Fibroblast of skin of left quadriceps (primary cell): ENCODE measurements around the gene MEF2B.

Experiments
- DNase-seq, 2 experiments: peaks; one replicate each; pipeline ENCODE4 v3.0.0-alpha.2; 2013; ENCODE audit warnings: low read depth in 2 of 2

MEF2B gene

GRCh38 chr19:19170053-19170872 is at the start of gene MEF2B:
MEF2B (minus strand) TSS chr19:19170263; CDS start chr19:19150735, 19,528 bp downstream.
- DNase-seq = peak in 1 of 2 experiments; percentile 17

- no peak for DNase-seq
Measured at GRCh38 chr19:19218911-19219310, 48.8 kb upstream of the MEF2B start.

DNA sequence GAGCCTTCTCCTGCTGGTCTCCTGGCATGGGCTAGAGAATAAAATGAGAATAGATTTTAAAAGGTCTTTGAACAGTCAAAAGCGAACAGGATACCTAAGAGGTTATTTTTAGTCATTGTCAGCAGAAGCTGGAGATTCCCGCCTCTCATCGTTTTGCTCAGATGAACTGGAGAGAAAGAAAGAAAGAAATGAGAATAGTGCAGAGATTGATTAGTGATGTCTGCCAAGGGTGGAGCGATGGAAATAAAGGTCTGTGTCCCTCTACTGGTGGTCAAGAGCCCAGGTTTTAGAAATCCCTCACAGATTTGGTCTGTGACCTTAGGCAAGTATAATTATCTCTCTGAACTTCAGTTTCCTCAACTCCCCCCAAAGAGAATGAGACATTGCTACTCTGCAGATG is 47.0 kb upstream of the MEF2B start:
- DNase-seq = no peak

GRCh38 chr19:19215792-19216191 is 45.7 kb upstream of the MEF2B start:
- no peak for DNase-seq

DNA sequence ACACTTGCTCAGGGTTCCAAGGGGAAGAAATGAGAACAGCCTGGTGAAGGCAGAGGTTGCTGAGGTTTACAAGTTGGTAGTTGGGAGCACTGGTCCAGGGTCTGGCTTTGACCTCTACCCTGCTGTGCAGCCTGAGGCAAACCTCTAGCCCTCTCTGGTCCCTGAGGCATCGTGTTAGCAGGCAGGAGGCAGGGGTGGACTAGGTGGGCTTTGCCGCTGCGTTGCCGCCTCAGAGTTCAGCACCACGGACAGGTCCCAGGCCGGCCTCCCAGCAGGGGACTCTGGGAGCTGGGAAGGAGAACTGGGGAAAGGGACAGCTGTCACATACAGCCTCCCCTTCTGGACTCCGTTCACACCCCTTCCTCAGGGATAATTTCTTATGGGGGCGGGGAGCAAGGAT is 44.8 kb upstream of the MEF2B start:
- no peak for DNase-seq

DNA sequence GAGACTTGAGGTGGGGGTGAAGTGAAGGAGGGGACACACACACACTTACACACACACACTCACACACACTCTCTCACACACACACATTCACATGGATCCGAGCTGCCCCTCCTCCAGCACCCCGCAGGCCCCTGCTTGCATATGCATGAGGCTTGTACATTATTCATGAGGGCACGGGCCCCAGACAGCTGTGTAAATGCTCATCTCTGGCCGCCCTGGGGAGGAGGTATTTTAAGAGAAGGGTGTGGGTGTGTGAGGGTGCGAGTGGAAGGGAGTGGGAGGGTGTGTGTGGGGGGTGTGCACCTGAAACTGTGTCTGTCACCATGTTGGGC is 44.1 kb upstream of the MEF2B start:
- no peak for DNase-seq

GRCh38 chr19:19213426-19214158 is 43.5 kb upstream of the MEF2B start:
- DNase-seq = no peak

- DNase-seq = no peak
Measured at GRCh38 chr19:19212916-19213315, 42.9 kb upstream of the MEF2B start.

GRCh38 chr19:19211499-19212420 is 41.7 kb upstream of the MEF2B start, which contains the start of gene NCAN:
NCAN (plus strand) TSS chr19:19211958; CDS start chr19:19216954, 4,996 bp downstream.
- no peak for DNase-seq

- DNase-seq = no peak
Measured at GRCh38 chr19:19209372-19209771, 39.3 kb upstream of the MEF2B start.

DNA sequence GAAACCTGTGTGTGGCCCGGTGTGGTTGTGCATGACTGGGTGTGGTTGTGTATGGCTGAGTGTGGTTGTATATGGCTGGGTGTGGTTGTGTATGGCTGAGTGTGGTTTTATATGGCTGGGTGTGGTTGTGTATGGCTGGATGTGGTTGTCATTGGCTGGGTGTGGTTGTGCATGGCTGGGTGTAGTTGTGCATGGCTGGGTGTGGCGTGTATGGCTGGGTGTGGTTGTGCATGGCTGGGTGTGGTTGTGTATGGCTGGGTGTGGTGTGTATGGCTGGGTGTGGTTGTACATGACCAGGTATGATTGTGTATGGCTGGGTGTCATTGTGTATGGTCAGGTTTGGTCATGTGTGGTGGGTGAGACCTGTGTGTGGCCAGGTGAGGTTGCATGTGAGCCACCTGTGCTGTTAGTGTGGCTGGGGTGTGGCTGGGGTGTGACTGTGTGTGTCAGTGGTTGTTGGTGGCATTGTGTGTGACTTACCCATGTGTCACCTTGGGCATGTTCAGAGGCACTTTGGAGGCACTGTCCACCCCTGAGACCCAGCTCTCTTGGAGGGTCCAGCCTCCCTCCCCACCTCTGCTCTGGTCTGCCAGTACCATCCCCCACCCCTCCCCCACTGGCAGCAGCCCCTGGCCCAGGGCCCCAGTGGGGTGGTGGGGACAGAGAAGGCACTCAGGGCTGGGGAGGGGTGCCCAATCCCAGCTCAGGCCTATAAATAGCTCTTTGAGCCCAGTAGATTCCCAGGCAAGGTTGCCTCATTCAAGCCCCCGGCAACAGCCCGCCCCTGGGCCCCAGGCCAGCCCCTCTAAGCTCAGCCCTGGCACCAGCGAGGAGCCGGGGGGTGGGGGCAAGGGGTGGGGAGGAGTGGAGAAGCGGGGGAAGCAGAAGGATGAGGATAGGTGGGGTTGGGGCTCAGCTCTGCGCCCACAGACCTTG is 37.8 kb upstream of the MEF2B start:
- DNase-seq = no peak

DNA sequence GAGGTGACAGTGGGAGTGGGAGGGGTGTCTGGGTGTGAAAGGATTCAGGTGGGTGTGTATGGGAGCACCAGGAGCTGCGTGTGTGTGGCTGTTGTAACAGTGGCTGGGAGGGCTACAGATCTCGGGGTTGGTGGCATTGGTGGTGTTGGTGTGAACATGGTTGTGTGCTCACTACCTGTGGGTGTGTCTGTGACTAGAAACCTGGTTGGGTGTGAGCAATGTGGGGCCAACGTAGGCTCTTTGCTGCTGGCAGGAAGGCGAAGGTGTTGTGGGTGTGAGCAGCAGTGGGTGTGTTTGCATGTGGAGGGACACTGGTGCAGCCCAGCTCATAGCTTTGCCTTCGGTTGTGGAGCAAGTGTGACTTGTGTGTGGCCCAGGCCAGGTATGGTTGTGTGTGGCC is 36.9 kb upstream of the MEF2B start:
- DNase-seq = no peak

GRCh38 chr19:19205416-19206410 is 35.6 kb upstream of the MEF2B start:
- no peak for DNase-seq

DNA sequence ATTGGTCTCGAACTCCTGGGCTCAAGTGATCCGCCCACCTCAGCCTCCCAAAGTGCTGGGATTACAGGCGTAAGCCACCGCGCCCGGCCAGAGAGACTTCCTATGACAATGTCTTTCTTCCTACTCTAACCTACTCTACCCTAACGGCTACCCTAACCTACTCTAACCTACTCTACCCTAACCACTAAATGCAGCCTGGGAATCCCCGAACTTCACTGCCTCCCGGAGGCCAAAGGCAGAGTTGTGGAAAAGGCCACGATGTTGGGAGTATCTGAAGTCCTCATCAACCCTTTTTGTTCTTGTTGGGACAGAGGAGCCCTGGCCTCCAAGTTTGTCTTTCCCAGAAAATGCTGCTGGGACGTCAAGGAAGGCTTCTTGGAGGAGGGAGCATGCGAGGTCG is 34.1 kb upstream of the MEF2B start:
- no peak for DNase-seq

DNA sequence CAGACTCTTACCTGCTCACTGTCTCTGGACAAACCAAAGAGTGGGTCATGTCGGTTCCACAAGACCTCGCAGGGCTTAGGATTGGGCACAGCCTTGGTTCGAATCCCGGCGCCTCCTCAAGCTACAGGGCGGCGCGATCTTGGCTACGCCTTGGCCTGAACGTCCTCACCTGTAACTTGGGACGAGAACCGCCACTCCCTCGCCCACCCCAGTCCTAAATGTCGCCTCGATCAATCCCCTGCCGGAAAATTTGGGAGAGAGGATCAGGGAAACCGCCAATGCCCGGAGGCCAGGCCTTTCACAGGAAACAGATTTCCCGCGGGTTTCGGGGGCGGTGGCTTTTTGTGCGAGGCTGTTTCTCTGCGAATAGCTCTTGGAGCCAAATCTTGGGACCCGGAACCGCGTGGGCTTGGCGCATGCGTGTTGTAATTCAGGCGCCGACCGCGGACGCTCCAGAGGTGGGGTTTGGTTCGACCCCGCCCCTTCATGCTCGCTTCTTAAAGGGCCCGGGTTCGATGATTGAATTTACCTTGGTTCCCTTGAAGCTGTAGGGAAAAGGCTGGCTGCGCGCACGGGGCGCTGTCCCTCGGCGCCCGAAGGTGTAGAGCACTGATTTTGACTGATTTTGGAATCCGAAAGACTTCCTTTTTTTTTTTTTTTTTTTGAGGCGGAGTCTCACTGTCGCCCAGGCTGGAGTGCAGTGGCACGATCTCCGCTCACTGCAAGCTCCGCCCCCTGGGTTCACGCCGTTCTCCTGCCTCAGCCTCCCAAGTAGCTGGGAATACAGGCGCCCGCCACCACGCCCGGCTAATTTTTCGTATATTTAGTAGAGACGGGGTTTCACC is 33.2 kb upstream of the MEF2B start, which contains the start of gene NR2C2AP:
NR2C2AP (minus strand) TSS at position 403 of the 845 bp plus-strand sequence; CDS start at position 49, 354 bp downstream.
- DNase-seq = peak; percentile 68 to 69

DNA sequence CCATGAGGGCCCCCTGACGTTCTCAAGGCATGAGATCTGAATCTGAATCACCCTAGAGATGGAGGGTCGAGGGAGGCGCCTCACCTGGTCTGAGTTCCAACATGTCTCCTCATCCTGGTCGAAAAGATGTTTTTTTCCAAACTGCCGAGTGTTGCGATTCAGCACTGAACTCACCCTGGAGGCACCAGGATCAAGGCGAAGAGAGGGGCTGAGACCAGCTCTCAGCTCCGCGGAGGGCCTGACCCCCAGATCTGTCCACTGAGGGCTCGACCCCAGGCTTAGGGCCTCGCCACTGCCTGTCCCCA is 32.6 kb upstream of the MEF2B start:
- no peak for DNase-seq

DNA sequence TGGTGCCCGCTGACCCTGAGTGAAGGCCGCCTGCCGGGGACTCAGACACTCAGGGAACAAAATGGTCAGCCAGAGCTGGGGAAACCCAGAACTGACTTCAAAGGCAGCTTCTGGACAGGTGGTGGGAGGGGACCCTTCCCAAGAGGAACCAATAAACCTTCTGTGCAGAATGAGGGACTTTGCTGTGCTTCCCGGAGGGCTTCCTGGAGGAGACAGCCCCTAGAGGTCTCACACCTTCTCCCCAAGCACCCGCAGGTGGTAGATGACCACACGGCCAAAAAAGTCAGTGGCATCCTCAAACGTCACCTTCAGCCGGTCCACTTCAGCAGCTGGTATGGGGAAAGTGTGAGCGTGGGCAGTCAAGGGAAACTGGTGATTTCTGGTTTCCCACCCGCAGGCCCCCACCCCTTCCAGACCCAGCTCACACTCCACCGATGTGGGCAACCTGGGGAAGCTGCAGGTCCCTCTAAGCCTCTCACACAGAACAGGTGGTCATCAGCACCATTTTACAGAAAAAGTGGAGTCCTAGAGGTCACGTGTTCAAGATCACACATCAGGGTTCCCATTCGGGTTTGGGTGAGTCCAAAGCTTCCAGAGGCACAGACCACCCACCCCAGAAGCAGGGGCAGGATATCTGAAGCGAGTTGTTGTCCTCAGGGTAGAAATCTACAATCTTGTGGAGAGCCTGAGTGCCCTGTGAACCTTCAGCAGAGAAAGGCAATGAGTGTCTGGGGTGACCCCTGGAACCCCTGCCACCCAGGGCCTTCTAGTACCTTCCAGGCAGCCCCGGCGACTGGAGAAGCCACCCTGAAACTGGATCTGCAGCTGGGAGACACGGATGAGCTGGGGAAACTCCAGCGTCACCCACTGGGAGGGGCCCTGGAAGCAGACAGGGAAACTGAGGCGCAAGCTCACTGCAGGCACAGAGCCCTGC is 31.9 kb upstream of the MEF2B start:
- no peak for DNase-seq

DNA sequence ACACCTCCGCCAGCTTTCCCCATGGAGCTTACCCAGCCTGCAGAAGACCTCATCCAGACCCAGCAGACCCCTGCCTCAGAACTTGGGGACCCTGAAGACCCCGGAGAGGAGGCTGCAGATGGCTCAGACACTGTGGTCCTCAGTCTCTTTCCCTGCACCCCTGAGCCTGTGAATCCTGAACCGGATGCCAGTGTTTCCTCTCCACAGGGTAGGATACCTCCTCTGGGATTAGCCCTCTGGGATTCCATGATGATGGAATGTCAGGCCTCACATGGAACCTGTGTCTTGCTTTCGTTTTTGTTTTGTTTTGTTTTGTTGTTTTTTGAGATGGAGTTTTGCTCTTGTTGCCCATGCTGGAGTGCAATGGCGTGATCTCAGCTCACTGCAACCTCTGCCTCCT is 23.9 kb upstream of the MEF2B start:
- no peak for DNase-seq
